Left forelimb (tissue), 1 donor: ENCODE measurements around the gene ZMYND15.

Source experiments
- DNase-seq: peaks from one replicate; pipeline ENCODE4 v3.0.0-alpha.2; 2018; ENCODE audit warnings: low spot score

Gene ZMYND15

GRCh38 chr17:4742629-4743028 lies 3.0 kb downstream of the ZMYND15 start:
- no peak for DNase-seq

GRCh38 chr17:4743216-4743615 lies 3.6 kb downstream of the ZMYND15 start:
- no peak for DNase-seq

DNA sequence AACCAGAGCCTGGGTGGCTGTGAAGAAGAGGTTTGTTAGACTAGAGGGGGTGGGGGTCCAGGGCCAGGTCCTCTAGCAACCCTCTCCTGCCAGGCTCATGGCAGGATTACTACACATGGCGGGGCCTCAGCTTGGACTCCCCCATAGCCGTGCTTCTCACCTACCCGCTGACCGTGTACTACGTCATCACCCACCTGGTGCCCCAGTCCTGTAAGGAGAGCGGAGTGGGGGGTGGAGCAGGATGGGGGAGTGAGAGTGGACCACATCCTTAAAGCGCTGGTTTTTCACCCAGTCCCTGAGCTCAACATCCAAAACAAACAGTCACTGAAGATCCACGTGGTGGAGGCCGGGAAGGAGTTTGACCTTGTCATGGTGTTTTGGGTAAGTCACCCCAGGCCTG lies 4.3 kb downstream of the ZMYND15 start:
- DNase-seq: no peak

DNA sequence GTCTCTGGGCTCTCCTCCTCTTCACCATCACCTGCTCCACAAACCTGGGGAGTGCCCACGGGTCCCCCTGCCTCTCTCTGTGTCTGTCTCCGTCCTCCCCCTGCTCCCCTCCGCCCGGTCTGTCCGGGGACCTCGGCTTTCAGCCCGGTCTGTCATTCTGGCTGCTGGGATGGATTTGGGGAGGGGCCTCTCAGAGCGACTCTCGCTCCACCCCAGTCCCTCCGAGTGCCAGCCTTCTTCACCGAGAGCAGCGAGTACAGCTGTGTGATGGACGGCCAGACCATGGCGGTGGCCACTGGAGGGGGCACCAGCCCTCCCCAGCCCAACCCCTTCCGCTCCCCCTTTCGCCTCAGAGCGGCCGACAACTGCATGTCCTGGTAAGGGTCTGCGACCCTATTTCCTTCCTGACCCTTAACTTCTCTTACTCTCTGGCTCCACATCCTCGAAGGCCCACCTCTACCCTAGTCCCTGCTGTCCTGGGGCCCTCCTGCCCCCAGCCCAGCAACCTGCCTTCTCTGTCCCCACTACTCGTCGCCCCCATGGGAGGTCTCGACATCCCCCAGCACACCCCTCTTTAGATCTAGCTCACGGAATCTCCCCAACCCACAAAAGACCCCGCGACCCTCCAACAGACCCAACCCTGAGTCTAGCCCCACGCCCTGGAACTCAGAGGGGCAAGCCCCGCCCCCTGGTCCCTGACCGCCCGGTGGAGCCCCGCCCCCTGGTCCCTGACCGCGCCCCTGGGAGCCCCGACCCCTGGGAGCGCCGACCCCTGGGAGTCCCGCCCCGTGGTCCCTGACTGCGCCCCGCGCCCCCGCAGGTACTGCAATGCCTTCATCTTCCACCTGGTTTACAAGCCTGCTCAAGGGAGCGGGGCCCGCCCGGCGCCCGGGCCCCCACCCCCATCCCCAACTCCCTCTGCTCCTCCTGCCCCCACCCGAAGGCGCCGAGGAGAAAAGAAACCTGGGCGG lies 5.7 kb downstream of the ZMYND15 start:
- no peak for DNase-seq

GRCh38 chr17:4747847-4748246 lies 8.2 kb downstream of the ZMYND15 start:
- DNase-seq: no peak

DNA sequence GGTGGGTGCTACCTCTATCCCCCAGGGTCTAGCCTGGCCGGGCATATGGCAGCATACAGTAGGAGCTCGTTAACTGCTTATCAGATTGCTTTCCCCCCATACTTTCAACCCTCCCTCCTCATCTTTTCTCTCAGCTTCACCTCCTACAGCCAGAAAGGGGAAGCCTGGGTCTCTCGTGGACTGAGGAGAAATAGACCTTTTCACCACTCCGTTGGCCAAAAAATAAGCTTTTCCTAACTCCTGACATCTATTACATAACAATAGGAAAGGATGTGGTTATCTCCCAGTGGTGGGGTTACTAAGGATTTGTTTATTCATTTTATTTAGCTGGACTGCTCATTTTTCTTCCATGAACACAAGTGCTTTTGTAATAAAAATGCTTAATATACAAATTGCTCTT lies 9.1 kb downstream of the ZMYND15 start:
- no peak for DNase-seq

GRCh38 chr17:4750606-4751005 lies 11.0 kb downstream of the ZMYND15 start:
- DNase-seq: no peak

DNA sequence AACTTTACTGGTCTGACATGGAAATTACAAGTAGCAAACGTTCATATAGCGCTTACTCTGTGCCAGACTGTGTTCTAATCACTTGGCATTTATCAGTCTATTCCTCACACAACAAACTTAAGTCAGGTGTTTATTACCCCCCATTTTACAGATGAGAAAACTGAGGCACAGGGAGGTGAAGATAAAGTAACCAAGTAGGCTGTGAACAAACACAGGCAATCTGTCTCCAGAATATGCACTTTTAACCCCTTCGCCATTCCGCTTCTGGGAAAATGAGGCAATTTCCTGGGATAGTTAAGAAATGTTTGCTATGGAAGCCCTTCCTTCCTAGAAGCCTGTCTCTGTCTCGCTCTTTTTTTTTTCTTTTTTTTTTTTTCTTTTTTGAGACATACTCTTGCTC lies 12.3 kb downstream of the ZMYND15 start:
- no peak for DNase-seq

GRCh38 chr17:4753392-4753791 lies 13.8 kb downstream of the ZMYND15 start:
- DNase-seq: no peak

DNA sequence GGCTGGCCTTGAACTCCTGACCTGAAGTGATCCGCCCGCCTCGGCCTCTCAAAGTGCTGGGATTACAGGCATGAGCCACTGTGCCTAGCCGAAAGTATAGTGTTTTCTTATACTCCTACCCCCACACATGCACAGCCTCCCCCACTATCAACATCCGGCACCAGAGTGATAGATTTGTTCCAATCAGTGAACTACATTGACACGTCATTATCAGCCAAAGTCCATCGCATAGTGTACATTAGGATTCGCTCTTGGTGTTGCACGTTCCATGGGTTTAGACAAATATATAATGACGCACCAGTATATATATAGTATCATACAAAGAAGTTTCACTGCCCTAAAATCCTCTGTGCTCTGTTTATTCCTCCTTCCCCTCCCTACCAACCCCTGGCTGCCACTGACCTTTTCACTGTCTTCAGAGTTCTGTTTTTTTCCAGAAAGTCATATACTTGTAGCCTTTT lies 20.2 kb downstream of the ZMYND15 start:
- DNase-seq: no peak

GRCh38 chr17:4764595-4764994 lies 25.0 kb downstream of the ZMYND15 start:
- DNase-seq: no peak

GRCh38 chr17:4766201-4766600 lies 26.6 kb downstream of the ZMYND15 start:
- no peak for DNase-seq

DNA sequence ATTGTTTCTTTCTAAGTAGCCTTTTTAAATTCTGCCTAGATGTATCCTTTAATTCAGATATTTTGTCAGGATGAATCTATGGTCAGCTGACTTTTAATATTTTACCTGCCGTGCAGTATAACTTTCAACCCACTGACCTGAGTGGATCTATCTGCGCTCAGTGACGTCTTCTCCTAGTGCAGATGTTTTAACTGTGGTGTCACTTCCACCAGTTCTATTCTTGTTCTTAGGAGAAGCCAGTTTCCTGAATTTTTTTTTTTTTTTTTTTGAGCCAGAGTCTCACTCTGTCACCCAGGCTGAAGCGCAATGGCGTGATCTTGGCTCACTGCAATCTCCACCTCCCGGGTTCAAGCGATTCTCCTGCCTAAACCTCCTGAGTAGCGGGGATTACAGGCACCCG lies 27.1 kb downstream of the ZMYND15 start:
- DNase-seq: no peak

DNA sequence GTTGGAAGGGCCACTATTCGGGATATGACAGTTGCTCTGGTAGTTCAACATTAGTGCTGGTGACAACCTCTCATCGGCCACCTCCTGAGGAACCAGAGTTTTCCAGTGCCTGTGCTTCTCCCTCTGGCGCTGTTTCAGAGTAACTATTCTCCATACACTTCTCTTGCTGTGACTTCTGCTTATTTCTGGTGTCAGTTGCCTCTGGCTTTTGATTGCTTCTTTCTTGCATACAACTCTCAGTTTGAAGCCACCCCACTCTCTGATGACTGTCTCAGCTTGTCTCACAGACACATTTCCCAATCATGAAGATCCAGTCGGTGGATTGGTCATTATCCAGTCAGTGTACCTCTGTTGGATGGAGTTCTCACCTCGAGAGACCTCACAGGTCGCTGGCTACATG lies 28.7 kb downstream of the ZMYND15 start:
- no peak for DNase-seq

DNA sequence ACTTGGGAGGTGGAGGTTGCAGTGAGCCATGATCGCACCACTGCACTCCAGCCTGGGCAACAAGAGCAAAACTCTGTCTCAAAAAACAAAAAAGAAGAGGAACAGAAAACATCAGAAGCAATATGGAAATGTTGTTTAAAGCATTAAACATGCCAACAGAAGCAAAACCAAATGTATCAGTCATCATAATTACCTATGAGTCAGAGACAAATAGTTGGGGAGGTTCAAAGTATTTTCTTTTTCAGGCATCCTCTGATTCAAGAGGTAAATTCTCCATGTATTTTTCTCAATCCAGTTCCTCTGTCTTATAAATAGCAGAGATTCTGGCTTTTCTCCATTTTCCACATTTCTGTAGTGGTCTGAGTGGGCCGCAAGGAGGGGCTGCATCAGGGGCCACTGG lies 30.0 kb downstream of the ZMYND15 start:
- no peak for DNase-seq

GRCh38 chr17:4771519-4772234 lies 32.0 kb downstream of the ZMYND15 start, which contains the start of gene TM4SF5:
TM4SF5 (plus strand) TSS chr17:4771886; CDS start chr17:4771923, 37 bp downstream.
- no peak for DNase-seq

DNA sequence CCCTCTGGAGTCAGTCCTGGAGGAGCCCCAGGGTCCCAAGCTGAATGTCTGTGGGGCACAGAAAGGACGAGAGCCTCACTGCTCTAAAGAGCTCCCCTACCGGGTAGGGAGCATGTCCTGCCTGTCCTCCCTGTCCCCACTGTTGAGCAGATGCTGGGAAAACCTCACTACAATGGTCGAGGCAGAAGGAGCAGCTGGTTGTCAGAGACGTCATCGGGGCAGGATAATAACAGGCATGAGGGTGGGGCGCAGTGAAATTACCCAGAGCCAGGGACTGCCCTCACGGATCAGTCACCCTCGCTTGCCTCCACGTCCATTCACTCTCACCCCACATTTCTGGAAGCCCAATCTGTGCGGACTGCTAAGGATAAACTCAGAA lies 32.6 kb downstream of the ZMYND15 start:
- DNase-seq: no peak

- no peak for DNase-seq
Observed at GRCh38 chr17:4777969-4778760, 38.5 kb downstream of the ZMYND15 start.

GRCh38 chr17:4780325-4780955 lies 40.8 kb downstream of the ZMYND15 start:
- DNase-seq: no peak

- DNase-seq: no peak
Observed at GRCh38 chr17:4782652-4783051, 43.0 kb downstream of the ZMYND15 start.

DNA sequence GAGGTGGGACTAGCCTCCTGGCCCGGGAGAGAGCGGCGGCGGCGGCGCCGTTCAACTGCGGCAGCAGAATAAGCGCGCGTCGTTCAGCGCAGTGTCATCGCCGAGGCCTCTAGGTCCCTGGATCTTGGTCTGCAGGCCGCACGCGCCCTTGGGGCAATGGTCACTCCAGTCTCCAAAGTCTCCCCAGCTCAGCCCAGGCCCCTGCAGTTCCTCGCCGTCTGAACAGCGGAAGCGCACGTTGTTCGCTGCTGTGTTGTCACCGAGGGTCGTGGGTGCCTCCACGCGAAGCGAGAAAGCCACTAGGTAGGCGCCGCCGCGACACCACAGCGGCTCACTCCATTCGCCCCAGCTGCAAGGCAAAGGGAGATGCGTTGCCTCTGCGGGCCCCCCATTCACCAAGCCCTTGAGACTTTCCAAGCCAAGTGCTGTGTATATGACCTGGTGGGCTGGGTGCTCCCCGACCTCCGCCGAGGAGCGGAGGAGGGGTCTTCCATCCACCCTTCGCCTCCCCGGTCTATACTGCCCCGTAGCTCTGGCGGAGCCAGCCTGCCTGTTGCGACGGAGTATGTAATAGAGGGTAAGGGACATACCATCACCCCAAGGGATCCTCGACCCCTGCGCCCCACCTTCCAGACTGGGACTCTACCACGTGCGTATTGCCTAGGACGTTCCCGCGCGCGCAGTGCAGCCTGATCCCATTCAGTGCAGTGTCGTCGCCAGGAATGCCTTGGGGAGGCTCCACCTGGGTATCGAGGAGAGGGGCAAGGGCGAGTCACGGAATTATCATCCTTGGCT lies 45.9 kb downstream of the ZMYND15 start:
- no peak for DNase-seq
